HCT116 (cell line): ENCODE results near the gene GRIK1. TPM values are rescaled to one million over a fixed set of nuclear protein-coding genes. Genes with fewer than 3 reads are reported as not detected.

Source experiments
- ATAC-seq: fragments of 200-7000 bp; cut with Tn5 transposase; 2 replicates; pipeline ENCODE4 v1.9.1; 2020; ENCODE audit warnings: mild to moderate bottlenecking, moderate library complexity
- BruUV-seq: library from RNA; stranded (reverse); fragments of 400-500 nt; replicated peaks from 2 replicates; lab custom pipeline; 2021; lab: Mats Ljungman, UMichigan
- CTCF ChIA-PET: fragments of 300-600 bp; sonication (Branson Sonifier 250); formaldehyde crosslinking; loops from one replicate; lab custom pipeline; 2021; ENCODE audit warnings: antibody characterized with exemption; lab: Charles Lee
- POLR2A ChIA-PET: fragments of 300-600, 350-600 bp; sonication (Branson Sonifier 250); formaldehyde crosslinking; loops from one replicate; lab custom pipeline; 2021; ENCODE audit warnings: antibody characterized with exemption; lab: Charles Lee
- RAD21 ChIA-PET, 2 experiments: fragments of 300-600 bp; sonication (Branson Sonifier 250); formaldehyde crosslinking; loops; one replicate each; lab custom pipeline; 2023; ENCODE audit warnings: low total read pairs in 2 of 2; ENCODE audit not compliant: uncharacterized antibody in 2 of 2, unreplicated experiment in 2 of 2, low non-redundant PET in 1 of 2; lab: Charles Lee
- DNase-seq: peaks from one replicate; pipeline ENCODE4 v3.0.0-alpha.2; 2010; ENCODE audit warnings: low read depth, low spot score
- H2AFZ ChIP-seq: fragments of 200-600 bp; shearing (Covaris generic), sonication (generic); 2 replicates; pipeline ENCODE4 v1.6.1; 2017; ENCODE audit warnings: low read depth, mixed run types, mixed read lengths, antibody characterized with exemption, low read length; ENCODE audit not compliant: poor library complexity, severe bottlenecking
- H3K27ac ChIP-seq: 2 replicates; pipeline ENCODE4 v1.5.1; 2012; ENCODE audit warnings: low read depth, low read length
- H3K27me3 ChIP-seq: fragments of 200-600 bp; sonication (generic); 2 replicates; pipeline ENCODE4 v1.6.1; 2016; ENCODE audit warnings: mixed run types, low read length, mixed read lengths; ENCODE audit not compliant: insufficient read depth
- H3K36me3 ChIP-seq, 2 experiments: fragments of 200-500 bp in 1 of 2; fragments of 200-600 bp in 1 of 2; sonication (Bioruptor generic) in 1 of 2; sonication (generic) in 1 of 2; 2 replicates each; pipeline versions ENCODE4 v1.5.1 to v1.6.1; 2014 to 2016; ENCODE audit warnings: low read length in 2 of 2, inconsistent platforms in 1 of 2, mixed read lengths in 1 of 2, mixed run types in 1 of 2; ENCODE audit not compliant: insufficient read depth in 2 of 2, control insufficient read depth in 1 of 2
- H3K4me1 ChIP-seq, 2 experiments: fragments of 200-600 bp in 1 of 2; sonication (generic) in 1 of 2; 2 replicates each; pipeline versions ENCODE4 v1.5.1 to v1.6.1; 2012 to 2017; ENCODE audit warnings: low read length in 2 of 2, inconsistent platforms in 1 of 2, mild to moderate bottlenecking in 1 of 2, mixed read lengths in 1 of 2, mixed run types in 1 of 2, moderate library complexity in 1 of 2; ENCODE audit not compliant: insufficient read depth in 2 of 2, control insufficient read depth in 1 of 2
- H3K4me2 ChIP-seq: fragments of 200-600 bp; sonication (generic); 2 replicates; pipeline ENCODE4 v1.6.1; 2017; ENCODE audit warnings: mixed run types, low read length, mixed read lengths
- H3K4me3 ChIP-seq, 2 experiments: fragments of 200-600 bp in 1 of 2; sonication (generic) in 1 of 2; replicated peaks in 1 of 2; 2 replicates each; pipeline ENCODE4 v1.5.1; 2011 to 2016; ENCODE audit warnings: low read length in 2 of 2, control low read depth in 1 of 2, low read depth in 1 of 2, mild to moderate bottlenecking in 1 of 2, mixed read lengths in 1 of 2, mixed run types in 1 of 2
- H3K79me2 ChIP-seq: fragments of 200-600 bp; sonication (generic); 2 replicates; pipeline ENCODE4 v1.6.1; 2017; ENCODE audit warnings: mild to moderate bottlenecking, mixed run types, low read length, moderate library complexity, mixed read lengths; ENCODE audit not compliant: insufficient read depth
- H3K9ac ChIP-seq: fragments of 200-600 bp; sonication (generic); 2 replicates; pipeline ENCODE4 v1.6.1; 2016; ENCODE audit warnings: low read length, mixed read lengths
- H3K9me2 ChIP-seq: fragments of 200-600 bp; sonication (generic), shearing (Covaris generic); 2 replicates; pipeline ENCODE4 v1.6.1; 2017; ENCODE audit warnings: mixed run types, mild to moderate bottlenecking, moderate library complexity; ENCODE audit not compliant: insufficient read depth
- H3K9me3 ChIP-seq, 2 experiments: fragments of 200-500 bp in 1 of 2; fragments of 200-600 bp in 1 of 2; sonication (Bioruptor generic) in 1 of 2; sonication (generic) in 1 of 2; 2 replicates each; pipeline ENCODE4 v1.6.1; 2014 to 2017; ENCODE audit warnings: low read length in 2 of 2, mixed read lengths in 2 of 2, inconsistent platforms in 1 of 2, low read depth in 1 of 2, mild to moderate bottlenecking in 1 of 2, mixed run types in 1 of 2, moderate library complexity in 1 of 2; ENCODE audit not compliant: control insufficient read depth in 1 of 2, insufficient read depth in 1 of 2
- H4K20me1 ChIP-seq: fragments of 200-600 bp; sonication (generic), shearing (Covaris generic); 2 replicates; pipeline ENCODE4 v1.6.1; 2017; ENCODE audit warnings: mixed run types, mild to moderate bottlenecking, moderate library complexity; ENCODE audit not compliant: insufficient read depth
- ATF3 ChIP-seq: IDR thresholded peaks from 2 replicates; pipeline ENCODE4 v1.6.1; 2012
- CTCF ChIP-seq, 3 experiments: fragments of 200-600 bp in 1 of 3; sonication (generic) in 1 of 3; IDR thresholded peaks in 2 of 3; conservative IDR thresholded peaks in 1 of 3; 2 replicates each; pipeline ENCODE4 v1.5.1; 2012 to 2017; ENCODE audit warnings: low read depth in 2 of 3, low read length in 2 of 3, antibody characterized with exemption in 1 of 3, borderline replicate concordance in 1 of 3, control low read depth in 1 of 3, mild to moderate bottlenecking in 1 of 3, mixed read lengths in 1 of 3, mixed run types in 1 of 3, moderate library complexity in 1 of 3; ENCODE audit not compliant: insufficient read depth in 1 of 3
- EGR1 ChIP-seq: IDR thresholded peaks from 2 replicates; pipeline ENCODE4 v1.6.1; 2012; ENCODE audit warnings: low read depth
- ELF1 ChIP-seq: IDR thresholded peaks from 2 replicates; pipeline ENCODE4 v1.6.1; 2012; ENCODE audit warnings: low read depth, borderline replicate concordance
- EZH2 ChIP-seq: fragments of 200-600 bp; sonication (generic); IDR thresholded peaks from 2 replicates; pipeline ENCODE4 v1.6.1; 2017; ENCODE audit warnings: antibody characterized with exemption, mixed run types
- FOSL1 ChIP-seq: IDR thresholded peaks from 2 replicates; pipeline ENCODE4 v1.6.1; 2012; ENCODE audit warnings: low read depth
- MAX ChIP-seq: IDR thresholded peaks from 2 replicates; pipeline ENCODE4 v1.6.1; 2012
- RAD21 ChIP-seq: IDR thresholded peaks from 2 replicates; pipeline ENCODE4 v1.6.1; 2012; ENCODE audit warnings: low read depth, mild to moderate bottlenecking
- SIN3A ChIP-seq: IDR thresholded peaks from 2 replicates; pipeline ENCODE4 v1.6.1; 2012; ENCODE audit warnings: low read depth
- TCF7L2 ChIP-seq: IDR thresholded peaks from 2 replicates; pipeline ENCODE4 v1.7.0; 2011; ENCODE audit warnings: borderline replicate concordance, inconsistent platforms; ENCODE audit not compliant: insufficient read depth, insufficient read length; ENCODE audit errors: extremely low read depth
- YY1 ChIP-seq: IDR thresholded peaks from 2 replicates; pipeline ENCODE4 v1.6.1; 2011; ENCODE audit warnings: low read length, low read depth, moderate library complexity, mild to moderate bottlenecking; ENCODE audit not compliant: insufficient replicate concordance; ENCODE audit errors: extremely low read depth
- ZNF274 ChIP-seq: fragments of 200-500 bp; sonication (Bioruptor generic); IDR thresholded peaks from 2 replicates; pipeline ENCODE4 v1.6.1; 2014; ENCODE audit warnings: mild to moderate bottlenecking, low read depth, low read length, inconsistent platforms
- intact Hi-C: fragments of 100-400 bp; cut with micrococcal nuclease; formaldehyde crosslinking; loops from 2 replicates; pipeline ENCODE4 v1.10.0; 2022
- total RNA-seq: library from RNA; stranded (reverse); gene quantifications from one replicate; pipeline ENCODE4 v1.2.1, GENCODE V29; 2021; ENCODE audit not compliant: unreplicated experiment

The GRIK1 gene
- total RNA-seq, 1 experiment from 2014 or later, result not detected

GRCh38 chr21:29818383-29818921 is 121.3 kb downstream of the GRIK1 start:
- ATAC-seq, result no peak

More at GRCh38 chr21:29818383-29818921, 121.3 kb downstream of the GRIK1 start:
- Histone ChIP-seq H3K4me1 (no peaks in the 10 kb centered on the region), H3K4me3 (no peak overlapping the region), H3K4me2 (no peak overlapping the region), H4K20me1 (no peaks in the 10 kb centered on the region), H3K9ac (no peak overlapping the region), H2AFZ (no peak overlapping the region), H3K79me2 (no peaks in the 10 kb centered on the region), H3K9me2 (no peaks in the 10 kb centered on the region), H3K27ac (no peak overlapping the region), H3K27me3 (no peaks in the 10 kb centered on the region), H3K36me3 (no peaks in the 10 kb centered on the region), H3K9me3 (peaks cover 16 to 24% of the 10 kb centered on the region in 2 experiments; a peak in 2 of 4 replicates)
- ChIA-PET CTCF (no interaction called here), POLR2A (no interaction called here), RAD21 (no interaction called here)
- no peak for TF ChIP-seq YY1
- no peak for TF ChIP-seq ATF3
- TF ChIP-seq FOSL1, result no peak
- no peak for TF ChIP-seq ZNF274
- no peak for TF ChIP-seq EGR1
- no peak for TF ChIP-seq RAD21
- no peak for TF ChIP-seq SIN3A
- no peak for TF ChIP-seq EZH2
- TF ChIP-seq ELF1, result no peak
- TF ChIP-seq MAX, result no peak
- no peak for TF ChIP-seq TCF7L2
- TF ChIP-seq CTCF (IDR thresholded peaks at IDR 0.05 in 2 of 3, conservative IDR thresholded peaks at IDR 0.05 in 1 of 3; ENCODE audit: borderline replicate concordance in 1 of 3, insufficient read depth in 1 of 3, low read depth in 2 of 3, low read length in 2 of 3), result no peak
- no TSS peak for BruUV-seq
- intact Hi-C loops, result no loop called here
- DNase-seq, result no peak
